Endothelial cell (in vitro differentiated cells): Measurements from ENCODE around the gene SMIM17. TPM values are rescaled to one million over a fixed set of nuclear protein-coding genes. Genes with fewer than 3 reads are reported as not detected.

ENCODE experiments used
- DNase-seq: peaks from one replicate; pipeline ENCODE4 v3.0.0; 2021; ENCODE audit warnings: low spot score
- H3K27ac Mint-ChIP-seq: one replicate; pipeline ENCODE4 v1.8.0; 2021; ENCODE audit warnings: mixed read lengths, inconsistent platforms; ENCODE audit not compliant: unreplicated experiment
- H3K27me3 Mint-ChIP-seq: one replicate; pipeline ENCODE4 v1.8.0; 2021; ENCODE audit warnings: mild to moderate bottlenecking, moderate library complexity, mixed read lengths, inconsistent platforms; ENCODE audit not compliant: unreplicated experiment
- H3K36me3 Mint-ChIP-seq: one replicate; pipeline ENCODE4 v1.8.0; 2021; ENCODE audit warnings: mild to moderate bottlenecking, low read depth, mixed read lengths, inconsistent platforms; ENCODE audit not compliant: unreplicated experiment
- H3K4me1 Mint-ChIP-seq: one replicate; pipeline ENCODE4 v1.8.0; 2021; ENCODE audit warnings: mild to moderate bottlenecking, mixed read lengths, inconsistent platforms; ENCODE audit not compliant: unreplicated experiment
- H3K4me3 Mint-ChIP-seq: one replicate; pipeline ENCODE4 v1.8.0; 2021; ENCODE audit warnings: mild to moderate bottlenecking, mixed read lengths, inconsistent platforms; ENCODE audit not compliant: unreplicated experiment
- H3K9me3 Mint-ChIP-seq: one replicate; pipeline ENCODE4 v1.8.0; 2021; ENCODE audit warnings: mixed read lengths, inconsistent platforms; ENCODE audit not compliant: unreplicated experiment
- CTCF ChIP-seq: fragments of 200-600 bp; sonication (generic); IDR thresholded peaks from one replicate; pipeline ENCODE4 v1.5.0; 2021; ENCODE audit warnings: antibody characterized with exemption; ENCODE audit not compliant: unreplicated experiment
- total RNA-seq: library from RNA; stranded (reverse); fragmentation: NEBNext Ultra II Directional; extraction: Animal tissue kit (Norgen Biotek cat#: 25700); gene quantifications from one replicate; pipeline ENCODE4 v1.2.1, GENCODE V29; 2021; ENCODE audit not compliant: unreplicated experiment

Gene SMIM17
- total RNA-seq, 1 donor from 2014 or later: 0.54 TPM

- no peak for DNase-seq
- Mint-ChIP-seq H3K27ac (peak overlapping the region; percentile 37), H3K27me3 (peaks cover 15% of the 10 kb centered on the region), H3K36me3 (peaks cover 62% of the 10 kb centered on the region), H3K4me1 (peaks cover 33% of the 10 kb centered on the region), H3K9me3 (peaks cover 11% of the 10 kb centered on the region), H3K4me3 (peak overlapping the region; percentile 84)
- TF ChIP-seq CTCF: no peak
Observed at GRCh38 chr19:56597696-56598095, 45.3 kb upstream of the SMIM17 start.

GRCh38 chr19:56601375-56601774 lies 41.6 kb upstream of the SMIM17 start:
- peaks cover 22% of the 10 kb centered on the region for H3K4me1 Mint-ChIP-seq
- H3K27me3 Mint-ChIP-seq: peaks cover 6% of the 10 kb centered on the region
- H3K9me3 Mint-ChIP-seq: peaks cover 20% of the 10 kb centered on the region
- H3K4me3 Mint-ChIP-seq: peak overlapping the region; percentile 68
- TF ChIP-seq CTCF: no peak
- peaks cover 75% of the 10 kb centered on the region for H3K36me3 Mint-ChIP-seq
- no peak overlapping the region for H3K27ac Mint-ChIP-seq
- DNase-seq: no peak

GRCh38 chr19:56603829-56604228 lies 39.1 kb upstream of the SMIM17 start:
- H3K4me1 Mint-ChIP-seq: peaks cover 10% of the 10 kb centered on the region
- H3K27me3 Mint-ChIP-seq: peaks cover 4% of the 10 kb centered on the region
- peak overlapping the region; percentile 62 for H3K4me3 Mint-ChIP-seq
- peaks cover 70% of the 10 kb centered on the region for H3K36me3 Mint-ChIP-seq
- peaks cover 13% of the 10 kb centered on the region for H3K9me3 Mint-ChIP-seq
- H3K27ac Mint-ChIP-seq: no peak overlapping the region
- DNase-seq: no peak
- no peak for TF ChIP-seq CTCF

GRCh38 chr19:56608274-56608964 lies 34.5 kb upstream of the SMIM17 start:
- TF ChIP-seq CTCF: no peak
- DNase-seq: no peak
- no peak overlapping the region for H3K27ac Mint-ChIP-seq
- H3K27me3 Mint-ChIP-seq: no peaks in the 10 kb centered on the region
- H3K4me1 Mint-ChIP-seq: peaks cover 10% of the 10 kb centered on the region
- H3K4me3 Mint-ChIP-seq: peak overlapping the region; percentile 25
- H3K36me3 Mint-ChIP-seq: peaks cover 75% of the 10 kb centered on the region
- peaks cover 25% of the 10 kb centered on the region for H3K9me3 Mint-ChIP-seq

GRCh38 chr19:56611288-56611687 lies 31.7 kb upstream of the SMIM17 start:
- Mint-ChIP-seq H3K9me3 (peaks cover 27% of the 10 kb centered on the region), H3K36me3 (peaks cover 87% of the 10 kb centered on the region), H3K4me3 (no peak overlapping the region), H3K4me1 (peaks cover 10% of the 10 kb centered on the region), H3K27me3 (peaks cover 2% of the 10 kb centered on the region), H3K27ac (no peak overlapping the region)
- no peak for DNase-seq
- no peak for TF ChIP-seq CTCF
